Vagina (tissue), 2 donors: Measurements from ENCODE around the gene ZNF385C.

Experiments used
- CTCF ChIP-seq, 3 experiments: fragments of 450-650 bp in 2 of 3; fragments of 200-600 bp in 1 of 3; sonication (generic) in 1 of 3; IDR thresholded peaks; one replicate each; pipeline ENCODE4 v1.5.1; 2017 to 2019; ENCODE audit warnings: antibody characterized with exemption in 3 of 3, mild to moderate bottlenecking in 2 of 3, moderate library complexity in 2 of 3
- POLR2A ChIP-seq, 2 donors: fragments of 450-650 bp; IDR thresholded peaks; one replicate each; pipeline ENCODE4 v1.6.1; 2017; ENCODE audit warnings: antibody characterized with exemption in 2 of 2, mild to moderate bottlenecking in 2 of 2, moderate library complexity in 2 of 2
- POLR2AphosphoS5 ChIP-seq, 2 donors: sonication (generic); formaldehyde crosslinking; IDR thresholded peaks; one replicate each; pipeline ENCODE4 v1.9.0; 2017; ENCODE audit warnings: antibody characterized with exemption in 2 of 2, mild to moderate bottlenecking in 2 of 2, low read depth in 1 of 2; ENCODE audit not compliant: insufficient read depth in 1 of 2

GRCh38 chr17:42055027-42055426 lies 43.2 kb downstream of the ZNF385C start:
- no peak for TF ChIP-seq CTCF (IDR thresholded peaks at IDR 0.05)
- TF ChIP-seq POLR2AphosphoS5 (IDR thresholded peaks at IDR 0.05; ENCODE audit: insufficient read depth in 1 of 2, low read depth in 1 of 2), result no peak
- TF ChIP-seq POLR2A (IDR thresholded peaks at IDR 0.05), result no peak
